HG02970 (cell line): ENCODE measurements around the gene ZXDC.

Experiments
- ATAC-seq: cut with Tn5 transposase; IDR thresholded peaks from one replicate; pipeline ENCODE4 v1.9.1; 2021; ENCODE audit warnings: mild to moderate bottlenecking, moderate library complexity, moderate number of reproducible peaks; ENCODE audit not compliant: unreplicated experiment, low FRiP score

Gene ZXDC

GRCh38 chr3:126512916-126513650 lies 37.4 kb upstream of the ZXDC start:
- ATAC-seq: no peak

- no peak for ATAC-seq
These were observed 36.3 kb upstream of the ZXDC start for GRCh38 chr3:126512026-126512425.

DNA sequence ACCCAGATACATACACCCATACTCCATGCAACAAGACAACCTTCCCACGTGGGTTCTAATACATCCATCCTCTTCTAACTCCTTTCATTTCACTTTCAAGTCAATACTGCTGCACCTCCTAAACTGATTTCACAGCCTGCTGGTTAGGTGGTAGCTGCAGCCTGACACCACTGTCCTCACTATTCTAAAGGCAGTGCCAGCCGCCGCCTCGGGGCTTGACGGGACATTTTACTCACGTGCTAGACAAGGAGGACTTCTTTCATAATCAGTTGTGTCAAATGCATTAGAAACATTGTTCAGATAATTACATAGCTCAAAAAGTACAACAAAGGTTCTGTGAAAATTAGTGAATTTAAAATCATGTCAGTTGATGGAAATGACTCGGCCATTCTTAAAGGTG lies 35.6 kb upstream of the ZXDC start:
- no peak for ATAC-seq

GRCh38 chr3:126510308-126510910 lies 34.7 kb upstream of the ZXDC start:
- no peak for ATAC-seq

- ATAC-seq: no peak
These were observed 34.1 kb upstream of the ZXDC start for GRCh38 chr3:126509597-126510307.

GRCh38 chr3:126508564-126508964 lies 32.9 kb upstream of the ZXDC start:
- ATAC-seq: no peak

DNA sequence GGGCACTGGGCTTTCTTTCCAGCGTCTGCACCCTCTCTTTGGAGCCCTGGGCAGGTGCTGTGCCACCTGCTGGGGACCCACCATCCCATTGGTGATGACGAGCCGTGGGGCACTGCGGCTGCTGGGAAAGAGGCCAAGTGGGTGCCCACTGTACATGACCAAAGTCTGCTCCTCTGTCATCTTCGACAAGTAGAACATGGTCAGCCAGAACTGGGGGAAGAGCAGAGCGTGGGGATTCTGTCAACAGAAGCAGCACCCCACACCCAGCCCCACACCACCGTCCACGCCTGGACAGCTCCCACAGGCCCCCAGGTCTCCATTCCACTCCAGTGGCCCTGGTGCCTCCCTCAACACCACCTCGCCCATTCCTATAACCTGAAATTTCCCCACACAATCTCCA lies 32.2 kb upstream of the ZXDC start:
- no peak for ATAC-seq

DNA sequence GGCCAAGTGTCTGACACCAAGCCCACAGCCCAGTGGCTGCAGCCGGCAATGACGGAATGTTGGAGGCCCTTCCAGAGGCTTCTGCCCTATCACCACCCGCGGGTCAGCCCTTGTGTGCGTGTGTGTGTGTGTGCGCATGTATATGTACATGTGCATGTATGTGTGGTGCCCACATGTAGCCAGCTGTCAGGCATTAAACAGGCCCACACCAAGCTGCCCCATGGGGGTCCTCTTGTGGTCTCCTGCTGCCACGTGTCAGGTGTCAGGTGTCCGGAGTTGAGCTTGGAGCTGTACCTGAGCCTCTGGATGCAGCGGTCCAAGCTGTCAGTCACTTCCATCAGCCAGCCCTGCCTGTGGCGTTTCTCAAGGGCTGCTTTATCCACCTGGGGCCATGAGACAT lies 28.0 kb upstream of the ZXDC start:
- ATAC-seq: no peak

- no peak for ATAC-seq
These were observed 27.0 kb upstream of the ZXDC start for GRCh38 chr3:126502656-126503055.

GRCh38 chr3:126501736-126502135 lies 26.0 kb upstream of the ZXDC start:
- no peak for ATAC-seq

DNA sequence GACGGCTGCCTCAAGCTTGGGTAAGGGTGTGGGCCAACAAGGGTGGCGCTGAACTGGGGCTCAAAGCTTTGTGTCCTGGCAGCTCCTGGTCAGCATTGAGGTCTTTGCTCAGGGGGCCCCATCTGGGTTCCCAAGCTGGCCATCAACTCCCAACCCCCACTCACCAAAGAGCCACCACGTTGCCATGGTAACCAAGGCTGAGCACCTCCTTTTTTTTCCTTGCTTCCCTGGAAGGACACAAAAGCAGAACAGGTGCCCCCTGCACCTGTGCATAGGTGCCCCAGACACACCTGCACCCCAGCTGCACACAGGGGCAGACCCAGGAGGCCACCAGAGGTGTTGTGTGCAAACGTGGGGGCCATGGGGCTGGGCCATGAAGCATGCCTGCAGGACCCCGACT lies 25.4 kb upstream of the ZXDC start:
- no peak for ATAC-seq

- ATAC-seq: no peak
These were observed 24.3 kb upstream of the ZXDC start for GRCh38 chr3:126500016-126500415.

- ATAC-seq: no peak
These were observed 23.7 kb upstream of the ZXDC start for GRCh38 chr3:126499401-126499800.

DNA sequence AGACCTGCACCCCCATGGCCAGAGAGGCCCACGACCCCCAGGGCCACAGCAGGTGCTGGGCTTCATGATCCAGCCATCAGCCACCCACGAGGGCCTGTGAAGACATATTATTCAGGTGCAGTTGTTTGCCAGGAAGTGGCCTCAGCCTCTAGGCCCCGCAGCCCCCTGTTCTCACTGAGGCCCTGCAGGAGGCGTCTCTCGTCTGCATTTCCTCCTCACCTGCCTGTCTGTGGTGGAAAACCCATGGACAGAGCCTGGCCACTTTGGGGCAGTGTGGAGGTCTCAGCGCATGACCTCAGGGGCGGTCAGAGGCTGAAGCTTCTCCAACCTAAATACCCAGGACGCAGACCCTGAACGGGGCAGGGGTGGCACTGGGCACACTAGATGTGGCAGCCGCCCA lies 23.2 kb upstream of the ZXDC start:
- no peak for ATAC-seq

DNA sequence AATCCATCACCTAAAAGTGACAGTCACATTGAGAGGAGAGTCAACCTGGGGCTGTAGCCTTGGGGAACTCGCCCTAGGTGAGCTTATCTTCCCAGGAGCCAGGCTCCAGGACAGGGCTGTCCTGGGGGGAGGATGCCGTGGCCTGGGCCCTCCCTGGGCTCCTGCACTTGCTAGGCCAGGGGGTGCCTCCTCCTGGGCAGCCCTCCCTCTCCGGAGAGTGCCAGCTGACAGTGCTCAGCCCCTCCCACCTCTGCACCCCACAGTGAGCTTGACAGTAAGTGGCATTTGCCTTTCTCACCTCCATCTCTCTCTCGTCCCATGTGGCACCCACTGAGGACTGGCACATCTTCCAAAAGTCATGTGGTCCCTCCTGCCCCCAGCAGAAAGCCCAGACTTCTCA lies 22.8 kb upstream of the ZXDC start:
- ATAC-seq: no peak

DNA sequence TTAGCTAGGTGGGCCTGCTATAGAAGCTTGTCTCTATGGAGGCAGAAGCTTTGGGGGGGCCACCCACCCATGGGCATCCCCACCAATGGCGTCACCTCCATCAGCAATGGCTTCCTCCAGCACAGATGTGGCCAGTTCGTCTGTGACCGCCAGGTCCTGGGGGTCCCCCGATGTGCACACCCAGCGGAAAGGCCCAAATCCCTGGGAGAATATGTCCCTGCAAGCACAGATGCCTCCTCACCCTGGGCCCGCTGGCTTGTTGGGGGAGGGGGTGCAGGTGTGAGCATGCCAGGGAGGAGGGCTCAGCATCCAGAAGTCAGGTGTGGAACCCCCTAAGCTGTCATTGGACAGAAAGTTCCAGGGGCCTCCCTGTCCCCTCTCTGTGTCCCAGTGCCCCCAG lies 22.3 kb upstream of the ZXDC start:
- ATAC-seq: no peak

GRCh38 chr3:126496894-126497850 lies 21.5 kb upstream of the ZXDC start:
- ATAC-seq: no peak

- no peak for ATAC-seq
These were observed 20.1 kb upstream of the ZXDC start for GRCh38 chr3:126495786-126496185.

- no peak for ATAC-seq
These were observed 19.2 kb upstream of the ZXDC start for GRCh38 chr3:126494970-126495230.

DNA sequence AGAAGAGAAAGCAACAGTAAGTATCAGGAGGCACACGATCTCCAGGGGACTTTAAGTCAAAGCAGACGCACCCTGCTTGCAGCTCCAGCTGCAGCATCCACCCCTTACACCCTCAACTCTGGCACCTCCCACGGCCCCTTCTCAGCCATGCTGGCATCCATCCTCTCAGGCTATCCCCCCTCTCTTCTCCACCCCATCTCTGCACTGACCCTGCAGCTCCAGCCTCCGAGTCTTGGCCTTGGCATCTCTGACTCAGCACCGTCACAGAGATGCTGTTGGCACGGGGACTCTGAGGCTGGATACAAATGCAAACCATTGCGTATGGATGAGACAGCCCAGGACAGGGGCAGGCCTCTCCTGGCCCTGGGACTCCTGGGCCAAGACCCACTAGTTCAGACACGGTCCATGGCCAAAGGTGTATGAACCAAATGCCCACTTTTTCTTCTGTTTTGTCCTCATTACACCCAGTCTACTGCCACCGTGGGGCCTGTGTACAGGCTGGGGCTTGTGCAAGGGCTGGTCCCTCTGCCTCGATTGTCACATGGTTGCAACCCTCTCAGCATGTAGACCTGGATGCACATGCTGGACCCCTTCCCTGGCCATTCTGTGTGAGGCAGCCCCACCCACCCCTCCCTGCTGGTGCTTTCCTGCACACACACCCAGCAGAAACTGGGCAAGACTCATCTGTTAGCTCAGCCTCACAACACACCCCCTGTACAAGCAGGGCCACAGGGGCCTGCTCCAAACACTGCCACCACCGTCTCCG lies 18.7 kb upstream of the ZXDC start:
- ATAC-seq: no peak
